A673 (cell line): ENCODE measurements around the gene ANKMY1.
A peak's percentile ranks its signal among the peaks of the same experiment; 100 is the strongest.

Source experiments
- CTCF ChIP-seq: fragments of 300-800, 200-600 bp; sonication (generic); conservative IDR thresholded peaks from 2 replicates; pipeline ENCODE4 v1.5.1; 2017; ENCODE audit warnings: low read depth, mild to moderate bottlenecking, antibody characterized with exemption, low read length, moderate library complexity, mixed read lengths
- EZH2 ChIP-seq: fragments of 200-600 bp; sonication (generic); IDR thresholded peaks from 2 replicates; pipeline ENCODE4 v1.6.1; 2017; ENCODE audit warnings: borderline replicate concordance, low read depth, mild to moderate bottlenecking, mixed read lengths, antibody characterized with exemption, low read length; ENCODE audit not compliant: poor library complexity, severe bottlenecking

GRCh38 chr2:240460781-240461431 lies 96.9 kb downstream of the ANKMY1 start:
- peak; percentile 37; the same call in 1 of the 2 replicates for TF ChIP-seq CTCF
- TF ChIP-seq EZH2: no peak
